ENCODE measurements around the gene NRG3.
"Not testable (repeated sequence)": the region's sequence is repeated elsewhere in the genome, so short reads cannot be mapped to it uniquely, and the experiment has no call there.

NRG3 gene

GRCh38 chr10:82284180-82284579, 409.2 kb downstream of the NRG3 start:
- DNase-seq (ENCODE audit: low read depth) = no peak

- no peak for DNase-seq (ENCODE audit: low read depth)
These were observed 413.5 kb downstream of the NRG3 start for GRCh38 chr10:82288461-82288881.

- DNase-seq (ENCODE audit: low read depth) = no peak
These were observed 415.0 kb downstream of the NRG3 start for GRCh38 chr10:82289945-82290344.

GRCh38 chr10:82294874-82295378, 419.9 kb downstream of the NRG3 start:
- no peak for DNase-seq (ENCODE audit: low read depth)

DNA sequence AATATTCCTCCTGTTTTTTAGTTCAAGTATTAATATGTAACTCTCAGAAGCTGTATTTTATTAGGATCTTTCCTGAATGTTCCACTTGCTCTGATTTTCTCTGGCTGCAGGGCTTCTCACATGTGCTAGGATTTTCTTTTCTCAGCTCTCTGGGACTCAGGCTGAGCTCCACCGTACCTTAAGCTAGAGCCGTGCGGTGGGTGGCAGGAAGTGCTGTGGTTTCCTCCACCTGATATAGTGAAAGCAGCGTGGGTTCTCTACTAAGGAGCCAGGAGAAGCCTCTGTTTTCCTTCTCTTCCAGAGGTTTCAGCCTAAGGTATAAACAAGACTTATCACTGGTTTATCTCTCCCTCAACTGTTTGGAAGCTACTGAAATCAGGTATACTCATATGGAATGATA, 433.6 kb downstream of the NRG3 start:
- no peak for DNase-seq (ENCODE audit: low read depth)

GRCh38 chr10:82310839-82311238, 435.8 kb downstream of the NRG3 start:
- DNase-seq (ENCODE audit: low read depth) = no peak

GRCh38 chr10:82313401-82313800, 438.4 kb downstream of the NRG3 start:
- no peak for DNase-seq (ENCODE audit: low read depth)

DNA sequence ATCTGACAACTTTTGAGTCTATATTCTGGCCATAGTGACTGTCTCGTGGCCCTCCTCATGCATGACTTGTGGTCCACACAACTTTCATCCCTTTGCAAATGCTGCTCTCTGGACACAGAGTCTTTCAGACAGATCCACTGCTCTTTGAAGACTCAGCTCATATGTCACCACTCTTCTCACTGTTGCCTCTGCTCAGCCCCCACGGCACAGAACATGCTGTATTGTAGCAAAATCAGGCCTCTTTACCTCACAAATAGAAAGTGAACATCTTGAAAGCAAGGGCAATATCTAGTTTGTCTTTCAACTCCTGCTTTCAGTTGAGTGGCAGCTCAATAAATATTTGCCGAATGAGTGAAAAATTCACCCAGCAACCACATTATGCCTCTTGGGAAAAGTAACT, 443.5 kb downstream of the NRG3 start:
- DNase-seq (ENCODE audit: low read depth) = no peak

DNA sequence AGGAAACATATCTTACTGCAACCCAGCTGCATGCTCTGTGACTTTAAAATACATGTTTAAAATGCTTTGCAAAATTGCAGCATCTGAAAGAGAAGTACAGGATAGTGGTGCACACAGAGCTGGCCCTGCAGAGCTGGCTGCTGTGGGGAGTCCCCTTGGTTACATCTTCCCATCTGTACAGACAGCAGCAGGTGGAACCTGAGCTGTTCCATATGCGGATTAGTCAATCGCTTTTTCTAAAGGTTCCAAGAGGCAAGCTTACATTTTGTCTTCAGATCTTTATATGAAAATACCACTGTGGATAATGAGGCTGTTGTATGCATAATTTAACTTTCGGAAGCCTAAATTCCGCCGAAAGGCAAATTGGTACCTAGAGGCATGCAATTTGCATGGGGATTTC, 444.1 kb downstream of the NRG3 start:
- DNase-seq (ENCODE audit: low read depth) = no peak

DNA sequence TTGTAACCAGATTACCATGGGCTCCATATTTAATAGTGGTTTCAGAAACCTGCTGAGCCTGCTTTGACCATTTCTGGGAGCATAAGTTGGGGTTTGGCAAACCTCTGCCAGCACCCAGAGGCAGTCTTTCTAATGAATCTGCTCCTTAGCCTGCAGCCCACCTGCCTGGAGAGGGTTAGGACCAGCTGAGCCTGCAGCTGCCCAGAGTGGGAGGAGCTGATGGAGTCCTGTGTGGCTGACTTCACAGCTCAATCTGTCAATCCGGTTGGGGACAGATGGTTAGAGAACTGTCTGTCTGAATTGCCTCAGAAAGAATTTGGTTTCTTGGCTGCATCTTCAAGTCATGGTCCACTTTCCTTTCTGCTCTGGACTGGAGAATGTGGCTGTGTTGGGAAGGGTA, 444.6 kb downstream of the NRG3 start:
- no peak for DNase-seq (ENCODE audit: low read depth)

GRCh38 chr10:82321724-82322123, 446.7 kb downstream of the NRG3 start:
- no peak for DNase-seq (ENCODE audit: low read depth)

DNA sequence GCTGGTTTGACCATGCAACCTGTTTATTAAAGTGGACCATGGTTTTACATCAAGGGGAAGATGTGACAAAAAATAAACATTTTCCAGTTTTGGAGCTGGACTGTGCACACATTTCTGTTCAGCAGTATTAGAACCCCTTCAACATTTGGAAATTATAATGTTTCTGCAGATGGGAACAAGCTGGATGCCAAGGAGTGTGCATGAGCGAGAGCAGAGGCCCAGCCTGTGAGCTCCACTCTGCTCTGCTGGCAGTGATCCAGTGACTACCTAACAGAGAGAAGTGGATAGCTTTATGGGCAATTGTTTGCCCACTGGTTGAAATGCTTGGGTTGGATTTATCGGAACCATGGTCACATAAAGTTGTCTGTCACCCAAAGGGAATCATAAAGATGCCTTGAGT, 456.7 kb downstream of the NRG3 start:
- DNase-seq (ENCODE audit: low read depth) = no peak

- no peak for DNase-seq (ENCODE audit: low read depth)
These were observed 460.8 kb downstream of the NRG3 start for GRCh38 chr10:82335831-82336230.

DNA sequence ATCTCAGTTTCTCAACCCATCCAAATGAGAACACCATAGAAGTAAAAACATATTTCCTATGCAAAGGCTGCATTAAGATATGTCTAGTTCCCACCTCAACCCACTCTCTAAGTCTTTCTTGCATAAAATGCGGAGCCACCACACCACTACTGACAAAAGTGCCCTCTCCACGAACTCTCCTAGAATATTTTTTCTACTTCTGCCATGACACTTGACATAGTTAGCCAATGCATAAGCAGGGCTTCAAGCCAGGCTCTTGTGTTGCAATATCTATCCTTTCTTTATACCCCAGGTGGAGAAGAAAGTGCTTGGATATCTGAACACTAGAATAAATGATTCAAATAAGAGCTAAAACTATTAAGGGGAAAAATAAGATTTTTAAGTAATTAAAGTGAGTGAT, 465.2 kb downstream of the NRG3 start:
- no peak for DNase-seq (ENCODE audit: low read depth)

GRCh38 chr10:82349590-82349989, 474.6 kb downstream of the NRG3 start:
- DNase-seq (ENCODE audit: low read depth) = not testable (repeated sequence)

DNA sequence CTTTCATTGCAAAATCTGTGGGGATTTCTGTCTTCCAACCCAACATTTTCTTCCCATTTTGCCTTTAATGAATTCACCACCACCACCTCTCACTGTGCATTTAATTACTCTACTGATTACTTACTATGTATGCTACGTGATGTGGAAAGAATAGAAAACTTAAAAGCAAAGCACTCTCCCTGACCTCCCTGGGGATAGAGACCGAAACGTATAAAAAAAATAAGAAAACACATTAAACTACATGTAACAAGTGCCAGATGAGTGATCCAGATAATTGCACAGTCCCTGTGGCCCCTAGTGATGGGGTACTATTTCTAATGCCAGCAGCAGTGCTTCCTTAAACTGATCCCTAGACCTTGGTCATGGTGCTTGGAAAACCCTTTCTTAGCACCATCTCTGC, 478.4 kb downstream of the NRG3 start:
- DNase-seq (ENCODE audit: low read depth) = no peak

DNA sequence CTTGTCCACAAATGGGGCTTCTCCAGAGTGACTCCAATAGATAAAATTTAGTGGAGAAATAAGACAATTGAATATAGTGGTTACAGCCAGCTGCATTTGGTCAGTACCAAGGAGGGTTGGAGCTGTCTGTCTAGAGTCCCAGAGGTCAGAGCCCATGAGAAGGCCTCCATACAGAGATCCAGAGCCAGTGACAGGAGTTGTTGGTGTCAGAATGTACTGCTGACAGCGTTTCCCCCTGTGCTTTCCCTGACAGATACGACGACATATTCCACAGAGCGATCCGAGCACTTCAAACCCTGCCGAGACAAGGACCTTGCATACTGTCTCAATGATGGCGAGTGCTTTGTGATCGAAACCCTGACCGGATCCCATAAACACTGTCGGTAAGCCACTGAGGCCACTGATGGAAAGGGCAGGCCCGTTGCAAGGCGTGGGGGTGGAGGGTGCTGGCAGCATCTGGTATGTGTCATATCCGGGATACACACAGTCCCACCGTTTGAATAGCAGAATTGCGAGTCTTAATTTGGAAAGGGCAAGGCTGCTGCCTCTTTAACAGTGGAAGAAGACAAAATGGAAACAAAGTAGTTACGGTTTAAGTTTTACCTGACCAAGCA, 483.6 kb downstream of the NRG3 start:
- DNase-seq (ENCODE audit: low read depth) = no peak

GRCh38 chr10:82361256-82361655, 486.3 kb downstream of the NRG3 start:
- DNase-seq (ENCODE audit: low read depth) = no peak

DNA sequence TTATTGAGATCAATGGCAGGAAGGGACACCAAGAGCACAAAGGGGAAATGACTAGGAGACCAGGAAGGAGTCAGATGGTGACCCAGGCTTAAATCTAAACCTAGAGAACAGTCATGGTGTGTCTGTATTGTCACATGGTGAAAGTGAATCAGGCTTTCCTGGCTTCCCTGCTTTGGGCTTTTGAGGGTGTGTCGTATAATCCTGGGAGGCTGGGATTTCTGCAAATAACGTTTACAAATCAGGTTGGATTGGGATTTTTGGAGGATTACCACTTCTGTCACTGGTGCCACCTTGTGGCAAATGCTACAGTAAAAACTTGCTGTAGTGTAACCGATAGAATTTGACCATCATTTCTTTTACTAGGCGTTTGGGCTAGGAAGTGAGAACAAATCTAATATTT, 502.6 kb downstream of the NRG3 start:
- DNase-seq (ENCODE audit: low read depth) = no peak

DNA sequence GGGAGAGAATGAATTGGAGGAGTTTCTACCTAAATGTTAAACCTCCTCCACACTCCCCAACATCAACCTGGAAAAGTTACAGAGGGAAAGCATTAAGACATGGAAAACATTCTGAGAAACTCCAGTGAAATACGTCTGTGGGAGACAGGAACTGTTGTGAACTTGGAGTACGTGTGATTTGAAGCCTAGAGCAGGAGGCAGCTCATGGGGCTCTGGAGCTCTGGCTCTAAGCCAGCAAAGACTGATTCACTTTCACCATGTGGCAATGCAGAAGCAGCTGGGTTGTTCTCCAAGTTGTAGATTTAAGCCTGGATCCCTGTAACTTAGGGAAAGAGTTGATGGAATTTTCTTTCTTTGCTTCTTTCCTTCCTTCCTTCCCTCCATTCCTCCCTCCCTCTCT, 503.2 kb downstream of the NRG3 start:
- no peak for DNase-seq (ENCODE audit: low read depth)

- no peak for DNase-seq (ENCODE audit: low read depth)
These were observed 508.4 kb downstream of the NRG3 start for GRCh38 chr10:82383350-82383749.

DNA sequence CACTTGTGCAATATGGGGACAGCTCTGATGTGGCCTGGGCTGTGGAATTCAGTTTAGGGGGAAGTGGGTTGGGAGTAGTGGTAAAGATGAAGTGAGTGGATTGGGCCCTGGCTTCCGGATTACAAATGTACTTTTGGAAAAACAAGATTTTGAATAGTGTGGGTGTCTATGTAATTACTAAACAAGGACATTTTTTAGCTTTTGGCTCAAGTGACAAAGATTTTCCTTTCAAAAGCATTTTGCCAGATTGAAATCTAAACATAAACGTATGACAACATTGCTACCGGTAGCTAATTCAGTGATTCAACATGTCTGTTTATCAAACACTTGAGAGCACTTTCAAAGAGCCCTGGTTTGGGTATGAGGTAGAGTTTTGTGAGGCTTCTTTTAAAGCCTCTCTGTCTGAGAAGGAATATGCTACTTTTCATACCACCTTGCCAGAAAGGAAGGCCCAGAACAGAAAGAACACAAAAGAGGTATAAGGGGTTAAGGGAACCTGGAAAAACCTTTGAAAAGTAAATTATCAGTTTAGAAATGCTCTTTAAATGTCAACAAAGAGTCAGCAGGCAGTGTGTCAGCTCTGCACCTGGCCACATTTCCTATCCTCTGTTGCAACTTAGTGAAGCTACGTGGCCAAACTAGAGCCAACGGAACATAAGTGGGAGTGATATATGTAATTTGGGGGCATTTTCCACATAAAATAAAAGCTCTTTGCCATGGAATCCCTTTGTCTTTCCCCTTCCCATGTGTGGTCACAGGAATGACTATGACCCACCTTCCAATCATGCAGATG, 516.1 kb downstream of the NRG3 start:
- DNase-seq (ENCODE audit: low read depth) = no peak

DNA sequence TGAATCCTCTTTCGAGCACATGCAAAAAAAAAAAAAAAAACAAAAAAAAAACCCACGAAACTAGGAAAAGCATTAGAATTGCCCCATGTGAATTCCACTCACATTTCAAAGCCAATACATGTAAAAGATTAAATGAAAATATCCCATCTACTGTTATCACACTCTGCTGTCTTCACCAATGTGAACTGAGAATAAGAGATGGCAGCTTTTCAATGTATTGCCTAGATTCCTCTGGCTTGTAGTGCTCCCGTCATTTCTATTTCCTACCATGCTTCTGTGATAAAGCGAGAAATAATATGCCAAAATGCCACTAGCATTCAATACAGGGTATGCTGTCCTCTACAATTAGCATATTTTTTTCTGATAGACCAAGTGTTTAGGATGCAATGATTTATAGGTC, 517.0 kb downstream of the NRG3 start:
- DNase-seq (ENCODE audit: low read depth) = no peak

- no peak for DNase-seq (ENCODE audit: low read depth)
These were observed 517.5 kb downstream of the NRG3 start for GRCh38 chr10:82392533-82392932.
